Erythroblast (primary cell): ENCODE data around the gene FAM107B.

ENCODE experiments used
- DNase-seq, 2 experiments: peaks; one replicate each; lab custom pipeline; 2025; lab: John Stamatoyannopoulos, UW
- GATA1 ChIP-seq: IDR thresholded peaks from 2 replicates; pipeline ENCODE4 v1.6.1; 2011; ENCODE audit warnings: low read depth, mild to moderate bottlenecking, control low read depth, low read length, moderate library complexity
- POLR2A ChIP-seq: IDR thresholded peaks from 2 replicates; pipeline ENCODE4 v1.6.1; 2011; ENCODE audit warnings: mild to moderate bottlenecking, low read length

The FAM107B gene

GRCh38 chr10:14502431-14502830 is 272.3 kb downstream of the FAM107B start:
- DNase-seq, result no peak
- TF ChIP-seq POLR2A (no peak), GATA1 (no peak)

- no peak for TF ChIP-seq POLR2A
- TF ChIP-seq GATA1, result no peak
- DNase-seq, result no peak
Measured at GRCh38 chr10:14500172-14500765, 274.4 kb downstream of the FAM107B start.

DNA sequence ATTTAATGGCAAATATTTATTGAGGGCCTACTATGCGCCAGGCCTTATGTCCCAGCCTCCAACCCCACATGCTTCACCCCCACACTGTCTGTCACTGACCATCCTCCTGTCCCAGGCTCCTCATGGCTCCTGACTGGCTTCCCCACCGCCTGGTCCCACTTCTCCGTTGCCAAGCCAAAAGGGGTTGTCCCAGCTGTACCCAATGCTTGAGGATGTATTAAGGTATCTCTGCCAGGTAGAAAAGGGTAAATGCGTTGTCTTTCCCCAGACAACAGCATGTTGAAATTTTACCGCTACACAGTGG is 275.1 kb downstream of the FAM107B start:
- TF ChIP-seq POLR2A (no peak), GATA1 (no peak)
- no peak for DNase-seq

GRCh38 chr10:14498326-14498725 is 276.4 kb downstream of the FAM107B start:
- DNase-seq, result no peak
- TF ChIP-seq GATA1 (no peak), POLR2A (no peak)

DNA sequence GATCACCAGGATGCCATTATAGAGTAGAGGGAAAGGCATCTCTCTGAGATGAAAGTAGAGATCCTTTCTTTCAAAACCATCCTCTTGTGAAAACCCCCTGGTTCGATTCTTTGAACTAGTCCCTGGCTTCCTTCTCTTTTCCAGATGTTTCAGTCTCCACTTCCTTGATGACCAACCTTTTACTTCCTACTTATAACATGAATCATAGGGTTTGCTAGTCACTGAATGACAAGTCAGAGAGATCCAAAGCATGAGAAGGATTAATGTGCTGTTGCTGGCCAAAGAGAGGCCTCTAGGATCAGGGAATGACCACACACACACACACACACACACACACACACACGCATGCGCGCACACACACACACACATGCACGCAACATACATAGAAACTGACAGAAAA is 282.9 kb downstream of the FAM107B start:
- no peak for TF ChIP-seq POLR2A
- TF ChIP-seq GATA1, result no peak
- no peak for DNase-seq

DNA sequence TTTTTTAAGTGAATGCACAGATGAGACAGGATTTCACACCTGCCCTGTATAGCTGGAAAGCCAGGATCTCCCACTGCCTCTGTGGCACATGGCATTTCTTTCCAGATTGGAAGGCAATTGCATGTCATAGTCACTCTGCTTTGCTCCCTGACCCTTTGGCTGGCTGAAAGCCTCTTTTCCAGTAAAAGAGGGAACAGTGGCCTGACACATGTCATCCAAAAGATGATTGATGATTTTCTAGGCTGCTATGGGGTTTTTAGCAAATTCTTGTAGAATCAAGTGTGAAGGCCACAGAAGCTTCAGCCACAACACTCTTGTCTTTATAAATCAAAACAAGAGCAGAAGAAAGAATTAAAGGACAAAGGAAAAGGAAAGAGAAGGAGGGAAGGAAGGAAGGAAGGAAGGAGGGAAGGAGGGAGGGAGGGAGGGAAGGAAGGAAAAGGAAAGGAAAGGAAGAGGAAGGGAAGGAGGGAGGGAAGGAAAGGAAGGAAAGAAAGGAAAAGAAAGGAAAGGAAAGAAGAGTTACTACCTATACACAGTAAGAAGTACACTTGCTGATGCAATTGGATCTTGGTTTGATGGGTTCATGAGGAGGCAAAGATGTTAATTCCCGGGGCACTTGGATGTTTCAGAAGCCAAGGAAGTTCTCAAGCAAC is 285.0 kb downstream of the FAM107B start:
- no peak for DNase-seq
- TF ChIP-seq GATA1 (no peak), POLR2A (no peak)

DNA sequence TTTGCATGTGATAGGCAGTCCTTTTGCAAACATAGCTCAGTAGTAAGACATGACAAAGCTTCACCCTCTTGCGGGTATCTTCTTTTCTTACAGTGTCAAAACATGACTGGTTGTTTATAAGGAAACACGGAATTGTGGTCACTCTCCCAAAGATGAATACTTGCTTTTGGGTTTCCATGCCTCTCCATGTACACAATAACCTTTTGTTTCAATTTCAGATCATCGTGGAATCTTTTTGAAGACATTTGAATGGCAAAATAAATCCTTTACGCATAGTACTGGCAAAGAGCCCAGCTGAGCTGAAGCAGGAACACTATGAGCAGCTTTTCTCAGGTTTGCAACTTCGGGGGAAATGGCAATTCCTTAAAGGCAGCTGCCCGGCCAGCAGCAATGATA is 287.2 kb downstream of the FAM107B start:
- TF ChIP-seq GATA1 (no peak), POLR2A (no peak)
- no peak for DNase-seq

DNA sequence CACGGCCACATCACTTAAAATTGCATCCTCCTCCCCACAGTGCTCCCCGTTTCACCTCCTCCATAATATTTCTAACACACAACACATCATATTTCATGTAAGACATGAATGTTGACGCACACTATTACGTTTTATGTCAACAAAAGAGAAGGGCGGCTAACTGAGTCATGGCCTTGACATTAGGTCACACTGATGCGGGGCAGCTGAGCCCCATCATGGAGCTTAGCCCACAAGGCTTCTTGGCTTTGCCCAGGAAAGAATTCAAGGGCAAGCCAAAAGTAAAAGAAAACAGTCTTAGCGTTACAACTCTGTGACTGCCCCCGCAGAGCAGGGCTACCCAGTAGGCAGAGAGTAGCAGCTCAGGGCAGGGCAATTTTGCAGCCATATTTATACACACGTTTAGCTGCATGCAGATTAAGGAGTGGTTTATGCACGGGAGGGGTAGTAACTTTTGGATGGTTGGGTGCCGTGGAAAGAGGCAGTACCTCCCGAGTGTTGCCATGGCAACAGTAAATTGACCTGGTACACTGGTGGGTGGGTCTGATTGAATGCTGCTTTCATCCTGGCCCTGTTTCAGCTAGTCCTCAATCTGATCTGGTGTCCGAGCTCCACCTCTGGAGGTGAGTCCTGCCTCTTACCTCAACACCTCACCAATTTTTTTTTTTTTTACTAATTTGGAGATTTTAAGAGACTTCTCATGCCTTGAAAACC is 287.8 kb downstream of the FAM107B start:
- DNase-seq, result no peak
- TF ChIP-seq GATA1 (no peak), POLR2A (no peak)

GRCh38 chr10:14485986-14486385 is 288.7 kb downstream of the FAM107B start:
- DNase-seq, result no peak
- TF ChIP-seq GATA1 (no peak), POLR2A (no peak)

DNA sequence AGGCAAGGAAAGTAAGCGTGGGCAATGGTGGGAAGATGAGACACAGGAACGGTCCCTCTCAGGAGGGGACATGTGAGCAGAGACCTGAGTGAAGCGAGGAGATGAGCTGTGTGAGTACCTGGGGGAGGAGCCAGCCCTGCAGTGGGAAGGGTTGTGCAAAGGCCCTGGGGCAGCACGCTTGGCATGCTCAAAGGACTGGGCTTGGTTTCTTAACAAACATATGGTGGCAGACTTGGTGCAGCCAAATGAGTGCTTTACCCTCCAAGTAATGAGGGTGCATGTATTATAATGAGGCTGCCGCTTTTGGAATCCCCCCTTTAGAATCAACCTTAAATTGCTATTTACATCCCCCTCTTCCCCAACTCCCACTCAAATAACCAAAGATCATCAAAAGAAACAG is 291.3 kb downstream of the FAM107B start:
- no peak for TF ChIP-seq POLR2A
- TF ChIP-seq GATA1, result no peak
- no peak for DNase-seq

DNA sequence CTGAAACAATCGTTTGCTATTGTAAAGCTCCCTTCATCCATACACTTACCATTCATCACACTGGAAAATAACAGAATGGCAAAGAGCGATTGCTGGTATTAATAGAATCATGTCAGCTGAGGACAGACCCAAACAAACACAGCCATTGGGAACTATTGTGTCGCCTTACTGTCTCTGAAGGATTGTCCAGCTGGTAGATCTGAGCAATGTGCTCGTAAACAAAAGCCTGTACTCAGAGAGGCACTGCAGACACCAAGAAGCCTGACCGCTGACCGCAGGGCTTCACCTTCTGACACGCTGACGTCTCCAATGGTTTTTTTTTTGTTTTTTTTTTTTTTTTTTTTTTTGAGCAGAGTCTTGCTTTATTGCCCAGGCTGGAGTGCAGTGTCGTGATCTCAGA is 292.9 kb downstream of the FAM107B start:
- DNase-seq, result no peak
- no peak for TF ChIP-seq GATA1
- TF ChIP-seq POLR2A, result no peak

DNA sequence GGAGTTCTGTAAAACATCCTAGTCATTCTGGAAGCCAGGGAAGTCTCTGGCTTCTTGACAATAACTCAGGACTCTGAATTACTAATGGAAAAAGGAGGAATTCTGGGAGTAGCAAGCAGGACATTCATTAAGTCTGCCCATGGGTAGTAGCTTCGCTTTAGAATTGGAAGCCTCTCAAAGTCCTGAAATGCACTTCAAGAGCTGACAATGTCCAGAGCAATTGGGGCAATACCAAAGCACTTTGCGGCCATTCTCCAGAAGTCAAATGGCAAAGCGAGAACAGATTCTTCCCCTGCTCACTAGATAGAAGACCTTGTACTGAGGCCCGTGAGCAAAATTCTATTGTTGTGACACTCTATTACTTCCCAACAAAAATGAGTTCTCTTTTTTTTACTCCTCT is 293.7 kb downstream of the FAM107B start:
- DNase-seq, result no peak
- TF ChIP-seq POLR2A, result no peak
- no peak for TF ChIP-seq GATA1

GRCh38 chr10:14478604-14479003 is 296.1 kb downstream of the FAM107B start:
- TF ChIP-seq POLR2A (no peak), GATA1 (no peak)
- peak in 1 of 2 experiments; percentile 2 for DNase-seq

DNA sequence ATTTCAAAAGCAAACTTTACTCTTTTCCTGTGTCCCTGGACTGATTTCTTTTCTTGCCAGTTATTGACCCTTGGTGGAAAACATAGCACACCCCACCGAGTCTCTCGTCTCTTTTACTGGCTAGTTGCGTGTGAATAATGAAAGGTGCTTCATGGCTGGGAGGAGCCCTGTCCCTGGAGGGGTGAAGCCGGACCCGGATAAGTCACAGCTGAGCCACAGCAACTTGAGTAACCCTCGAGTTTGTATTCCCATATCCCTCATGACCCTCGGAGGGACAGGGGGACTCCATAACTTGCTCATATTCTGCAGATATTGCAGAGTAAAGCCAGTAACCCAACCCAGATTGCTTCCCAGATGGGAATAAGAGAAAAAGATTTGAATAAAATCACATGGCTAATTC is 296.5 kb downstream of the FAM107B start:
- no peak for TF ChIP-seq GATA1
- no peak for TF ChIP-seq POLR2A
- no peak for DNase-seq

DNA sequence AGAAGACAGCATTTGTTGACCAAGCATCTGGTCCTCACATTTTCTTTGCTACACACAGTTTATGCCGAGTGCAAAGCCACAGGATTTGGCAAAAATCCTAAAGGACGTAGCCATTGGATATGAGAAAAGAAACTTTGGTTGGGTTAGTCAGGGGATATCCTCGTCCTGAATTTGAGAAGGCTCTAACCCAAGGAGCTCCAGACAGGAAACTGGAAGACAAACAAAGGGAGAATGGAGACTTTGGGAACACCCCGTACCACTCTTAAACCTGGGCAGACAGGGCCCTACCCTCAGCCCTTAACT is 297.3 kb downstream of the FAM107B start:
- DNase-seq, result no peak
- no peak for TF ChIP-seq POLR2A
- TF ChIP-seq GATA1, result no peak
